ENCODE measurements around the gene RAMP1.

RAMP1 gene

GRCh38 chr2:237882510-237883481 is 23.4 kb downstream of the RAMP1 start:
- DNase-seq (ENCODE audit: low read depth): no peak
- no peak for TF ChIP-seq CTCF (IDR thresholded peaks at IDR 0.05; ENCODE audit: low read depth, low read length, missing control alignments)
- no peak overlapping the region for H3K4me3 ChIP-seq (ENCODE audit: low read depth, low read length)

GRCh38 chr2:237883951-237884446 is 24.6 kb downstream of the RAMP1 start:
- no peak overlapping the region for H3K4me3 ChIP-seq (ENCODE audit: low read depth, low read length)
- no peak for DNase-seq (ENCODE audit: low read depth)
- no peak for TF ChIP-seq CTCF (IDR thresholded peaks at IDR 0.05; ENCODE audit: low read depth, low read length, missing control alignments)

DNA sequence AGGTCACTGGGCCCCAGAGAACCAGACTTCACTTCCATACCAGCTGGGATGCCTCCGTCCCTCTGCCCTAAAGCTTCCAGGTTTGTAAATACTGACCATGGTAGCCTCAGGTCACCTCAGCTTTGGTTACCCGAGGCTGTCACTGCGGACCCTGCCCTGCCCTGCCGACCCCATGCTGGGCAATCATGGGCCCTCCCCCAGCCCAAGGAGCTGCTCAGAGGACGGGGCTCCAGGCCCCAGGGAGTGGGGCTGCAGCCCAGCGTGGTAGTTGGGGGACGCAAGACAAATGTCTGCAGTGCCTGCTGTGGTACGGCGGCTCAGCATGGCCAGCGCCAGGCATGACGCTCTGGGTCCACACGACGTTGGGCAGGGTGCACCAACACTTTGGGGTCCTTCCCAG is 25.3 kb downstream of the RAMP1 start:
- DNase-seq (ENCODE audit: low read depth): no peak
- no peak overlapping the region for H3K4me3 ChIP-seq (ENCODE audit: low read depth, low read length)
- no peak for TF ChIP-seq CTCF (IDR thresholded peaks at IDR 0.05; ENCODE audit: low read depth, low read length, missing control alignments)

DNA sequence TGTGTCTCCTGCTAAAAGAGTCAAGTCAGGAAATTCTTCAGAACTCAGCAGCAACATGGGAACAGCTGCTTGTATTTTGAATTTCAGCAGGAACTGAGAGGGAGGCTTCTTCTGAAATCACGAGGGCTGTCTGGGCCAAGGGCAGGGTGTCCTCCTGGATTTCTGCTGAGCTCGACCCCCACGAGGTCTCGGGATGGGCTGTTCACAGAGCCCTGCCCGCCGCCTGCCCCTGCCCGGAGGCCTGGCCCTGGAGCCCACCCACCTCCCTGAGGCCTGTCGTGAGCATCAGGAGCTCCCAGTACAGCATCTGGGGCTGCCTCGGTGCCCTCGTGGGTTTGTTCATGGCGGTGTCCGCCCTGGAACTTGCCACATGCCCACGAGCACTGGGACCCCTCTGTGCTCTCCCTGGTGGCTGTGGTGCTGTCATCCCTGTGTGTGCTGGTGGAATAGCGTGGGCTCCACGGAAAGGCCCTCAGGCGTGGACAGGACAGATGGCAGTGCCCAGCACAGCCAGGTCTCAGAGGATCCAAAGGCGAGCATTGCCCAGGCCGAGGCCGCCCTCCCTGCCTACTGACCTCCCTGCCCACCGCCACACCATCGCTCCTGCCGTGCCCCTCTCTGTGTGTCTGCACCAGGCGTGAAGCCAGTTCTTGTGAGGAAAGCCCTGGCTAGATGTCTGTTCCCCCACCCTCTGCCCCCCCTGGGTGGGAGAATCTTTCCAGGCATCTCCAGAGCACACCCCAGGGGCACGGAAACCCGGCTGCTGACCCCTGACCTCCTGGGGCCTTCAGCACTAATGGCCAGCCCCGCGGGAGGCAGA is 25.9 kb downstream of the RAMP1 start:
- DNase-seq (ENCODE audit: low read depth): no peak
- no peak for TF ChIP-seq CTCF (IDR thresholded peaks at IDR 0.05; ENCODE audit: low read depth, low read length, missing control alignments)
- H3K4me3 ChIP-seq (ENCODE audit: low read depth, low read length): no peak overlapping the region

DNA sequence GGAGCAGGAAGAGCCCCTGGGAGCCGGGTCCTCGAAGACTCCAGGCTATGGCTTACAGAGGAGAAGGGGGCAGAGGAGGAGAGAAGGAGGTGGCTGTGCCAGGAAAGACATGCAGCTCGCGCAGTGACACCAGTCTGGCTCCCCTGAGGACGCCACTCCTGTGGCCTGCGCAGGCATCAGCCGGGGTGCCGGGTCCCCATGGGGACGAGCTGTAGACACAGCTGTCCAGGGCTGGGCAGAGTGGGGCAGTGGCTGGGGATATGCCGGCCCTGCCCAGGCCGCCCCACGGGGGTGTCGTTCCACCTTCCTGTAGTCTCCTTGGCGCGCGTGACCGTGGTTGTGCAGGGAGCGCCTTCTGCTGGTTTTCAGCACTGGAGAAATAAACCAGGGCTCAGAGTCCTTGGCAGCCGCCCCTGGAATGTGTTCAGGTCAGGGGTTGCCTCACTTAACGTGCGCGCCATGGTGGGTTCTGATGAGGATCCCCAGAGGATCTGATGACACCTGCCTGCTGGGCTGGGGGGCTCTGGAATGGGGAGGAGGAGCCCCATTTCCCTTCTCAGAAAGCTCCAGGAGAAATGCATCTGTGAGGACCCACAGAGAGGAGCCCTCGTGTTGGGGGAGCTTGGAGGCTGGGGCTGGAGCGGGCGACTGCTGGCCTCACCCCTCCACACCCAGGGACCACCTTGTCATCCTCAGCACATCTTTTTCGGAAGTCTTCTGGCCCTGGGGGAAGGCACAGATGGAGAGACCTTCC is 26.7 kb downstream of the RAMP1 start:
- H3K4me3 ChIP-seq (ENCODE audit: low read depth, low read length): no peak overlapping the region
- TF ChIP-seq CTCF (IDR thresholded peaks at IDR 0.05; ENCODE audit: low read depth, low read length, missing control alignments): no peak
- DNase-seq (ENCODE audit: low read depth): no peak

DNA sequence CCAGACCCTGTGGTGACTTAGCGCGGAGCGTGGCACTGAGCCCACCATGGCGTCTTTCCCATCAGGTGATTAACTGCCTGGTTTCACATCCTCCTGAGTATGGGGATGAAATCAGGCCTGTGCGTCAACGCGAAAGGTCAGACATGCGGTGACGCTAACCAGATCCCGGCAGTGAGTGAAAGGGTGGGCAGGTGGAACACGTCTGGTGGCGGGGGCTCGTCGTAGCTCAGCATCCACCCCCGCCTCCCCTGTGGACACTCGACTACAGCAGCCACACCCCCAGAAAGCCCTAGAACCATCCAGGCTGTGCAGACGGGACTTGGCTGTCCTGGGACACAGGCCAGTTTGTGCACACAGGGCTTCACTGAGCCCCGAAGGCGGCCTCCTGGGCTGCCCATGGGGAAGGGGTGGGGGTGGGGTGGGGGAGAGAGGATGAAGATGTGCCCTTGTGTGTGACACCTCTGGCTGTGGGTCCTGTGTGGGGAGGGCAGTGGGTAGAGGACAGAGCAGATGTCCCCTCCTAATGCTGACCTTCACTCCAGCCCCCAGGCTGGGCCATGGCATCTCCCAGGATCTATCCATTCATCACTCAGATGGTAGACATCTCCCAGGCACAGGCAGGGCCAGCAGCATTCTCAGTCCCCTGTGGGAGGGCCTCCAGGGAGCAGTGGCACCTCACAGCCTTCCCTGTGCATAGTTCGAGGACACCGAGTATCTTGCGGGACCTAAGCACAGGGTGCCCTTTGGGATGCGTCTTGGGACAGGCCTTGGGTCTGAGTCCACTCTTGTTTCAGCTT is 27.5 kb downstream of the RAMP1 start:
- no peak for DNase-seq (ENCODE audit: low read depth)

More for the DNA sequence above, 27.5 kb downstream of the RAMP1 start:
- no peak overlapping the region for H3K4me3 ChIP-seq (ENCODE audit: low read depth, low read length)
- no peak for TF ChIP-seq CTCF (IDR thresholded peaks at IDR 0.05; ENCODE audit: low read depth, low read length, missing control alignments)
